Loucy (cell line): ENCODE measurements around the gene RFNG.
A peak's percentile ranks its signal among the peaks of the same experiment; 100 is the strongest.

Source experiments
- H2AFZ ChIP-seq: fragments of 200-600 bp; sonication (generic); 2 replicates; pipeline ENCODE4 v1.6.0; 2016; ENCODE audit warnings: antibody characterized with exemption, mild to moderate bottlenecking, low read length, moderate library complexity
- H3F3A ChIP-seq: fragments of 200-600 bp; 2 replicates; pipeline ENCODE4 v1.6.0; 2016; ENCODE audit warnings: antibody characterized with exemption, low read depth, mild to moderate bottlenecking
- H3K27me3 ChIP-seq: fragments of 200-600 bp; sonication (generic); 2 replicates; pipeline ENCODE4 v1.6.1; 2014; ENCODE audit warnings: low read length, mild to moderate bottlenecking; ENCODE audit not compliant: insufficient read depth, poor library complexity, severe bottlenecking
- H3K36me3 ChIP-seq: fragments of 200-600 bp; sonication (generic); 2 replicates; pipeline ENCODE4 v1.6.1; 2016; ENCODE audit warnings: low read length; ENCODE audit not compliant: insufficient read depth
- H3K4me1 ChIP-seq: fragments of 200-600 bp; sonication (generic); 2 replicates; pipeline ENCODE4 v1.5.1; 2014; ENCODE audit warnings: low read length, mild to moderate bottlenecking; ENCODE audit not compliant: insufficient read depth, poor library complexity, severe bottlenecking
- H3K4me2 ChIP-seq: fragments of 200-600 bp; sonication (generic); 2 replicates; pipeline ENCODE4 v1.6.0; 2014; ENCODE audit warnings: antibody characterized with exemption, low read length, low read depth, mild to moderate bottlenecking; ENCODE audit not compliant: poor library complexity, severe bottlenecking
- H3K4me3 ChIP-seq: fragments of 200-600 bp; sonication (generic); 2 replicates; pipeline ENCODE4 v1.5.1; 2014; ENCODE audit warnings: low read length, mild to moderate bottlenecking, mixed read lengths; ENCODE audit not compliant: poor library complexity, severe bottlenecking
- H3K79me2 ChIP-seq: fragments of 200-600 bp; sonication (generic); 2 replicates; pipeline ENCODE4 v1.6.1; 2014; ENCODE audit warnings: low read length; ENCODE audit not compliant: insufficient read depth
- H3K9ac ChIP-seq: fragments of 200-600 bp; sonication (generic); 2 replicates; pipeline ENCODE4 v1.6.0; 2014; ENCODE audit warnings: mild to moderate bottlenecking, low read depth, low read length, moderate library complexity; ENCODE audit not compliant: poor library complexity, severe bottlenecking
- H3K9me2 ChIP-seq: fragments of 200-600 bp; sonication (generic); replicated peaks from 2 replicates; pipeline ENCODE4 v1.6.1; 2016; ENCODE audit warnings: low read depth, low read length, mixed read lengths
- H3K9me3 ChIP-seq: fragments of 200-600 bp; sonication (generic); 2 replicates; pipeline ENCODE4 v1.6.1; 2014; ENCODE audit warnings: mild to moderate bottlenecking, antibody characterized with exemption, low read length, low read depth; ENCODE audit not compliant: insufficient read depth
- H4K20me1 ChIP-seq: fragments of 200-600 bp; sonication (generic); 2 replicates; pipeline ENCODE4 v1.6.0; 2014; ENCODE audit warnings: antibody characterized with exemption, low read length, mild to moderate bottlenecking; ENCODE audit not compliant: insufficient read depth, poor library complexity, severe bottlenecking
- EZH2phosphoT487 ChIP-seq: fragments of 200-600 bp; IDR thresholded peaks from 2 replicates; pipeline ENCODE4 v1.6.1; 2018; ENCODE audit warnings: antibody characterized with exemption, mild to moderate bottlenecking, moderate library complexity, borderline replicate concordance
- TF ChIP-seq, protein P1 (sequence below): fragments of 200-600 bp; sonication (generic); conservative IDR thresholded peaks from 2 replicates; pipeline ENCODE4 v1.5.1; 2014; ENCODE audit warnings: mild to moderate bottlenecking, antibody characterized with exemption, low read length

Gene RFNG

DNA sequence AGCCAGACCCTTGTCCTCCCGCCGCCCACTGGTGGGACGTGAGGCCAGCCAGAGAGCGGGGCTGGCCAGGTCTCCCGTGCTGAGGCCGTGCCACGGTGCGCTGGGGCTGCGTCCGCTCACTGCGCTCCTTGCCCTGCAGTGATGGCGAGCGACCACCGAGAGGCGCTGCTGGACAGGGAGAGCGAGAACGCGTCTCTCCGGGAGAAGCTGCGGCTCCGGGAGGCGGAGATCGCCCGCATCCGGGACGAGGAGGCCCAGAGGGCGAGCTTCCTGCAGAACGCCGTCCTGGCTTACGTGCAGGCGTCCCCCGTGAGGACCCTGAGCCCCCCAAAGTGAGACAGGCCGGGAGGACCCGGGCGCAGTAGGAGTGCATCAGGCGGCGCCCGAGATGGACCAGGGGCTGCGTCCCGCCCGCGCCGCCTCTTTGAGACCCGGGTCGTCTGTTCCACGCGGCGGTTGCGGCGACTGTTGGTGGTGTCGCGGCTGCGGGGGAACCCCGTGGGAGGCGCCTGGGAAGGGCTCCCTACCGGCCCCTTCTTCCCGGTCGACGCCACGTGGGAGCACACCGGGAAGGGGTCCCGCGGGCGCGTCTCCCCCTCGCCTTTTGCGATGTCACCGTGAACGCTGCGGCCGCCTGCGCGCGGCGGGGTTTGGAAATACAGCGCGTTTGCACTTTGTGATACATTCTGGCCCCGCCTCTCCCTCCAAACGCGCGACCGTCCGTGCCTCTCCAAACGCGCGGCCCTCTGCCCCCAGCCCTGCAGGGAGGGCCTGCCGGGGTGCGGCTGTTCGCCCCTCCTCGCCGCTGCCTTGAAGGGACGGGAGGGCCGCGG, 20.9 kb downstream of the RFNG start:
- TF ChIP-seq, protein P1, sequence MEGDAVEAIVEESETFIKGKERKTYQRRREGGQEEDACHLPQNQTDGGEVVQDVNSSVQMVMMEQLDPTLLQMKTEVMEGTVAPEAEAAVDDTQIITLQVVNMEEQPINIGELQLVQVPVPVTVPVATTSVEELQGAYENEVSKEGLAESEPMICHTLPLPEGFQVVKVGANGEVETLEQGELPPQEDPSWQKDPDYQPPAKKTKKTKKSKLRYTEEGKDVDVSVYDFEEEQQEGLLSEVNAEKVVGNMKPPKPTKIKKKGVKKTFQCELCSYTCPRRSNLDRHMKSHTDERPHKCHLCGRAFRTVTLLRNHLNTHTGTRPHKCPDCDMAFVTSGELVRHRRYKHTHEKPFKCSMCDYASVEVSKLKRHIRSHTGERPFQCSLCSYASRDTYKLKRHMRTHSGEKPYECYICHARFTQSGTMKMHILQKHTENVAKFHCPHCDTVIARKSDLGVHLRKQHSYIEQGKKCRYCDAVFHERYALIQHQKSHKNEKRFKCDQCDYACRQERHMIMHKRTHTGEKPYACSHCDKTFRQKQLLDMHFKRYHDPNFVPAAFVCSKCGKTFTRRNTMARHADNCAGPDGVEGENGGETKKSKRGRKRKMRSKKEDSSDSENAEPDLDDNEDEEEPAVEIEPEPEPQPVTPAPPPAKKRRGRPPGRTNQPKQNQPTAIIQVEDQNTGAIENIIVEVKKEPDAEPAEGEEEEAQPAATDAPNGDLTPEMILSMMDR: peak; percentile 68
- TF ChIP-seq EZH2phosphoT487: no peak
- no peaks in the 10 kb centered on the region for H3K9me3 ChIP-seq

DNA sequence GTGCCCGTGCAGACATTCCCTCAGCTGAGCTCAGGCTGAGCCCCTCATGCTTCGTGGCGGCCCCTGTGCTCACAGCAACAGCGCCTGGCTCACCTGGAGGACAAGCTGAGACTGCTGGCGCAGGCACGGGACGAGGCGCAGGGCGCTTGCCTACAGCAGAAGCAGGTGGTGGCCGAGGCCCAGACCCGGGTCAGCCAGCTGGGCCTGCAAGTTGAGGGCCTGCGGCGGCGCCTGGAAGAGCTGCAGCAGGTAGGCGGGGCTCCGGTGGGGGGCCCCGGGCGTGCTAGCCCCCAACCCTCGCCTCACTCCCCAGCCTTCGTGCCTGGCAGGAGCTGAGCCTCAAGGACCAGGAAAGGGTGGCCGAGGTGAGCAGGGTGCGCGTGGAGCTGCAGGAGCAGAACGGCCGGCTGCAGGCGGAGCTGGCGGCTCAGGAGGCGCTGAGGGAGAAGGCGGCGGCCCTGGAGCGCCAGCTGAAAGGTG, 21.6 kb downstream of the RFNG start:
- TF ChIP-seq, protein P1: no peak
- TF ChIP-seq EZH2phosphoT487: no peak
- Histone ChIP-seq H3K4me3 (peak overlapping the region; percentile 76), H3K9me2 (no peaks in the 10 kb centered on the region), H2AFZ (no peak overlapping the region), H4K20me1 (no peaks in the 10 kb centered on the region), H3K27me3 (no peaks in the 10 kb centered on the region), H3K36me3 (no peaks in the 10 kb centered on the region), H3K79me2 (no peaks in the 10 kb centered on the region), H3K4me1 (peaks cover 15% of the 10 kb centered on the region), H3K9ac (no peak overlapping the region), H3K9me3 (no peaks in the 10 kb centered on the region), H3K4me2 (peak overlapping the region; percentile 65), H3F3A (no peaks in the 10 kb centered on the region)

More for the DNA sequence above, 20.9 kb downstream of the RFNG start:
- peak overlapping the region; percentile 72 for H3K9ac ChIP-seq
- peaks cover 15% of the 10 kb centered on the region for H3K4me1 ChIP-seq
- peak overlapping the region; percentile 85 for H2AFZ ChIP-seq
- no peaks in the 10 kb centered on the region for H3K9me2 ChIP-seq
- no peaks in the 10 kb centered on the region for H3K36me3 ChIP-seq
- peak overlapping the region; percentile 76 for H3K4me3 ChIP-seq
- H3K79me2 ChIP-seq: no peaks in the 10 kb centered on the region
- peak overlapping the region; percentile 65 for H3K4me2 ChIP-seq
- no peaks in the 10 kb centered on the region for H3F3A ChIP-seq
- no peaks in the 10 kb centered on the region for H3K27me3 ChIP-seq
- no peaks in the 10 kb centered on the region for H4K20me1 ChIP-seq

DNA sequence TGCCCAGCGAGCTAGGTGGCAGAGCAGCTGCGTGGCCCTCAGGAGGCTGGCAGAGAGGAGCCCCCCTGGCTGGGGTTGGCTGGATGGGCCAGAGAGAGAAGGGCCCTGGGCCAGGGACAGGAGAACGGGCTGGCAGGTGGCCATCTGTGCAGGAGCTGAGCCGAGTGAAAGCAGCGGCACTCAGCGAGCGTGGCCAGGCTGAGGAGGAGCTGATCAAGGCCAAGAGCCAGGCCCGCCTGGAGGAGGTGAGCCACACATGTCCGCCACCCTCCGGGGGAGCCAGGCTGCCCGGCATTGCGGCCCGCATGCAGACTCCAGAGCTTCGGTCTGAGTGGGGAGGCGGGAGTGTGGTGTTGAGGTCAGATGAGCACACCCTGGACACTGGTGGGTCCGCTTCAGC, 22.2 kb downstream of the RFNG start:
- H3K9me3 ChIP-seq: no peaks in the 10 kb centered on the region
- TF ChIP-seq, protein P1: no peak
- no peak for TF ChIP-seq EZH2phosphoT487
- H3K79me2 ChIP-seq: peaks cover 4% of the 10 kb centered on the region; the same call in 1 of the 2 replicates
- H2AFZ ChIP-seq: no peak overlapping the region
- H3K4me1 ChIP-seq: peaks cover 17% of the 10 kb centered on the region
- H3K27me3 ChIP-seq: no peaks in the 10 kb centered on the region
- H3K36me3 ChIP-seq: no peaks in the 10 kb centered on the region
- H3K4me2 ChIP-seq: no peak overlapping the region
- H3K9me2 ChIP-seq: no peaks in the 10 kb centered on the region
- no peak overlapping the region for H3K9ac ChIP-seq
- no peaks in the 10 kb centered on the region for H4K20me1 ChIP-seq
- no peak overlapping the region for H3K4me3 ChIP-seq
- no peaks in the 10 kb centered on the region for H3F3A ChIP-seq
